ENCODE data around the gene CERKL.

DNA sequence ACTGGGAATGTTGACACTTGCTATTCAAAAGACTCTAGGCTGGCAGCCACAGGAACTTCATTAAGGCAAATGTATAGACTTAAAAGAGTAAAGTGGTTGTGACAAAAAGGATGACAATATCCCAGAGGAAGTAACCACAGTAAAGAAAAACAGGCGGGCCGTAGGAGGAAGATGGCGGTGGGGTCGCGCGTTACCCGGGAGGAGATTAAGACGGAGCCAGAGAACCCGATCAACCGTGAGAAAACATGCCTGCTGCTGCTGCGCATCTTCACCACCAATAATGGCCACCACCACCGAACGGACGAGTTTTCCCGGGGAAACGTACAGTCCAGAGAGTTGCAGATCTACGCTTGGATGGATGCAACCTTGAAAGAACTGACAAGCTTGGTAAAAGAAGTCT lies 37.4 kb upstream of the CERKL start:
- TF ChIP-seq, protein P1, sequence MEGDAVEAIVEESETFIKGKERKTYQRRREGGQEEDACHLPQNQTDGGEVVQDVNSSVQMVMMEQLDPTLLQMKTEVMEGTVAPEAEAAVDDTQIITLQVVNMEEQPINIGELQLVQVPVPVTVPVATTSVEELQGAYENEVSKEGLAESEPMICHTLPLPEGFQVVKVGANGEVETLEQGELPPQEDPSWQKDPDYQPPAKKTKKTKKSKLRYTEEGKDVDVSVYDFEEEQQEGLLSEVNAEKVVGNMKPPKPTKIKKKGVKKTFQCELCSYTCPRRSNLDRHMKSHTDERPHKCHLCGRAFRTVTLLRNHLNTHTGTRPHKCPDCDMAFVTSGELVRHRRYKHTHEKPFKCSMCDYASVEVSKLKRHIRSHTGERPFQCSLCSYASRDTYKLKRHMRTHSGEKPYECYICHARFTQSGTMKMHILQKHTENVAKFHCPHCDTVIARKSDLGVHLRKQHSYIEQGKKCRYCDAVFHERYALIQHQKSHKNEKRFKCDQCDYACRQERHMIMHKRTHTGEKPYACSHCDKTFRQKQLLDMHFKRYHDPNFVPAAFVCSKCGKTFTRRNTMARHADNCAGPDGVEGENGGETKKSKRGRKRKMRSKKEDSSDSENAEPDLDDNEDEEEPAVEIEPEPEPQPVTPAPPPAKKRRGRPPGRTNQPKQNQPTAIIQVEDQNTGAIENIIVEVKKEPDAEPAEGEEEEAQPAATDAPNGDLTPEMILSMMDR (IDR thresholded peaks at IDR 0.05): no peak
- TF ChIP-seq, protein P2, sequence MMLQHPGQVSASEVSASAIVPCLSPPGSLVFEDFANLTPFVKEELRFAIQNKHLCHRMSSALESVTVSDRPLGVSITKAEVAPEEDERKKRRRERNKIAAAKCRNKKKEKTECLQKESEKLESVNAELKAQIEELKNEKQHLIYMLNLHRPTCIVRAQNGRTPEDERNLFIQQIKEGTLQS (CRISPR knock-in tag; conservative IDR thresholded peaks at IDR 0.05): no peak
- TF ChIP-seq, protein P3, sequence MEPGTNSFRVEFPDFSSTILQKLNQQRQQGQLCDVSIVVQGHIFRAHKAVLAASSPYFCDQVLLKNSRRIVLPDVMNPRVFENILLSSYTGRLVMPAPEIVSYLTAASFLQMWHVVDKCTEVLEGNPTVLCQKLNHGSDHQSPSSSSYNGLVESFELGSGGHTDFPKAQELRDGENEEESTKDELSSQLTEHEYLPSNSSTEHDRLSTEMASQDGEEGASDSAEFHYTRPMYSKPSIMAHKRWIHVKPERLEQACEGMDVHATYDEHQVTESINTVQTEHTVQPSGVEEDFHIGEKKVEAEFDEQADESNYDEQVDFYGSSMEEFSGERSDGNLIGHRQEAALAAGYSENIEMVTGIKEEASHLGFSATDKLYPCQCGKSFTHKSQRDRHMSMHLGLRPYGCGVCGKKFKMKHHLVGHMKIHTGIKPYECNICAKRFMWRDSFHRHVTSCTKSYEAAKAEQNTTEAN (CRISPR knock-in tag; IDR thresholded peaks at IDR 0.05): no peak
- TF ChIP-seq, protein P4, sequence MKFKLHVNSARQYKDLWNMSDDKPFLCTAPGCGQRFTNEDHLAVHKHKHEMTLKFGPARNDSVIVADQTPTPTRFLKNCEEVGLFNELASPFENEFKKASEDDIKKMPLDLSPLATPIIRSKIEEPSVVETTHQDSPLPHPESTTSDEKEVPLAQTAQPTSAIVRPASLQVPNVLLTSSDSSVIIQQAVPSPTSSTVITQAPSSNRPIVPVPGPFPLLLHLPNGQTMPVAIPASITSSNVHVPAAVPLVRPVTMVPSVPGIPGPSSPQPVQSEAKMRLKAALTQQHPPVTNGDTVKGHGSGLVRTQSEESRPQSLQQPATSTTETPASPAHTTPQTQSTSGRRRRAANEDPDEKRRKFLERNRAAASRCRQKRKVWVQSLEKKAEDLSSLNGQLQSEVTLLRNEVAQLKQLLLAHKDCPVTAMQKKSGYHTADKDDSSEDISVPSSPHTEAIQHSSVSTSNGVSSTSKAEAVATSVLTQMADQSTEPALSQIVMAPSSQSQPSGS (CRISPR knock-in tag; IDR thresholded peaks at IDR 0.05; ENCODE audit: borderline replicate concordance, low read depth): no peak
- no peak for TF ChIP-seq SP1 (CRISPR knock-in tag; conservative IDR thresholded peaks at IDR 0.05)
- TF ChIP-seq, protein P5, sequence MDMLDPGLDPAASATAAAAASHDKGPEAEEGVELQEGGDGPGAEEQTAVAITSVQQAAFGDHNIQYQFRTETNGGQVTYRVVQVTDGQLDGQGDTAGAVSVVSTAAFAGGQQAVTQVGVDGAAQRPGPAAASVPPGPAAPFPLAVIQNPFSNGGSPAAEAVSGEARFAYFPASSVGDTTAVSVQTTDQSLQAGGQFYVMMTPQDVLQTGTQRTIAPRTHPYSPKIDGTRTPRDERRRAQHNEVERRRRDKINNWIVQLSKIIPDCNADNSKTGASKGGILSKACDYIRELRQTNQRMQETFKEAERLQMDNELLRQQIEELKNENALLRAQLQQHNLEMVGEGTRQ (CRISPR knock-in tag; IDR thresholded peaks at IDR 0.05): no peak
- TF ChIP-seq, protein P6, sequence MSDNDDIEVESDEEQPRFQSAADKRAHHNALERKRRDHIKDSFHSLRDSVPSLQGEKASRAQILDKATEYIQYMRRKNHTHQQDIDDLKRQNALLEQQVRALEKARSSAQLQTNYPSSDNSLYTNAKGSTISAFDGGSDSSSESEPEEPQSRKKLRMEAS (CRISPR knock-in tag; IDR thresholded peaks at IDR 0.05): no peak
- no peak for TF ChIP-seq NR2C2 (CRISPR knock-in tag; IDR thresholded peaks at IDR 0.05)
- no peak for TF ChIP-seq CREB1 (CRISPR knock-in tag; IDR thresholded peaks at IDR 0.05)
- no peak for TF ChIP-seq ZNF423 (CRISPR knock-in tag; IDR thresholded peaks at IDR 0.05)

Measured in WTC11 (cell line).